ENCODE measurements around the gene FIBP.

- TF ChIP-seq, protein P1, sequence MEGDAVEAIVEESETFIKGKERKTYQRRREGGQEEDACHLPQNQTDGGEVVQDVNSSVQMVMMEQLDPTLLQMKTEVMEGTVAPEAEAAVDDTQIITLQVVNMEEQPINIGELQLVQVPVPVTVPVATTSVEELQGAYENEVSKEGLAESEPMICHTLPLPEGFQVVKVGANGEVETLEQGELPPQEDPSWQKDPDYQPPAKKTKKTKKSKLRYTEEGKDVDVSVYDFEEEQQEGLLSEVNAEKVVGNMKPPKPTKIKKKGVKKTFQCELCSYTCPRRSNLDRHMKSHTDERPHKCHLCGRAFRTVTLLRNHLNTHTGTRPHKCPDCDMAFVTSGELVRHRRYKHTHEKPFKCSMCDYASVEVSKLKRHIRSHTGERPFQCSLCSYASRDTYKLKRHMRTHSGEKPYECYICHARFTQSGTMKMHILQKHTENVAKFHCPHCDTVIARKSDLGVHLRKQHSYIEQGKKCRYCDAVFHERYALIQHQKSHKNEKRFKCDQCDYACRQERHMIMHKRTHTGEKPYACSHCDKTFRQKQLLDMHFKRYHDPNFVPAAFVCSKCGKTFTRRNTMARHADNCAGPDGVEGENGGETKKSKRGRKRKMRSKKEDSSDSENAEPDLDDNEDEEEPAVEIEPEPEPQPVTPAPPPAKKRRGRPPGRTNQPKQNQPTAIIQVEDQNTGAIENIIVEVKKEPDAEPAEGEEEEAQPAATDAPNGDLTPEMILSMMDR (IDR thresholded peaks at IDR 0.05), result no peak
- TF ChIP-seq POLR2AphosphoS5 (IDR thresholded peaks at IDR 0.05), result no peak
These were observed 16.3 kb downstream of the FIBP start for GRCh38 chr11:65871811-65872548.
